ENCODE results near the gene POLN.

POLN gene

GRCh38 chr4:2183394-2183793 lies 58.5 kb downstream of the POLN start:
- TF ChIP-seq, protein P1, sequence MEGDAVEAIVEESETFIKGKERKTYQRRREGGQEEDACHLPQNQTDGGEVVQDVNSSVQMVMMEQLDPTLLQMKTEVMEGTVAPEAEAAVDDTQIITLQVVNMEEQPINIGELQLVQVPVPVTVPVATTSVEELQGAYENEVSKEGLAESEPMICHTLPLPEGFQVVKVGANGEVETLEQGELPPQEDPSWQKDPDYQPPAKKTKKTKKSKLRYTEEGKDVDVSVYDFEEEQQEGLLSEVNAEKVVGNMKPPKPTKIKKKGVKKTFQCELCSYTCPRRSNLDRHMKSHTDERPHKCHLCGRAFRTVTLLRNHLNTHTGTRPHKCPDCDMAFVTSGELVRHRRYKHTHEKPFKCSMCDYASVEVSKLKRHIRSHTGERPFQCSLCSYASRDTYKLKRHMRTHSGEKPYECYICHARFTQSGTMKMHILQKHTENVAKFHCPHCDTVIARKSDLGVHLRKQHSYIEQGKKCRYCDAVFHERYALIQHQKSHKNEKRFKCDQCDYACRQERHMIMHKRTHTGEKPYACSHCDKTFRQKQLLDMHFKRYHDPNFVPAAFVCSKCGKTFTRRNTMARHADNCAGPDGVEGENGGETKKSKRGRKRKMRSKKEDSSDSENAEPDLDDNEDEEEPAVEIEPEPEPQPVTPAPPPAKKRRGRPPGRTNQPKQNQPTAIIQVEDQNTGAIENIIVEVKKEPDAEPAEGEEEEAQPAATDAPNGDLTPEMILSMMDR (IDR thresholded peaks at IDR 0.05; ENCODE audit: low read depth, low read length) = no peak
- no peak for DNase-seq (ENCODE audit: extremely low read depth, low read depth)

DNA sequence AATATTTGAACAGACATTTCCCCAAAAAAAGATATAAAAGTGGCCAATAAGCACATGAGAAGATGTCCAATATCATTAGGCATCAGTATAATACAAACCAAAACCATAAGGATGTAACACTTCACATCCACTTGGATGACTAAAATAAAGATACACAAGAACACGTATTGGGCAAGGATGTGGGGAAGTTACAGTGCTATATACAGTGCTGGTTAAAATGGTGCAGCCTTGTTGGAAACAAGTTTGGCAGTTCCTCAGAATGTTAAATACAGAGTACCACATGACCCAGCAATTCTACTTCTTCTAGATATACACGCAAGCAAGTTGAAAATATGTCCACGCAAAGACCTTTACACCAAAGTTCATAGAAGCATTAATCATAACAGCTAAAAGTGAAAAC lies 58.9 kb downstream of the POLN start:
- TF ChIP-seq, protein P1 (IDR thresholded peaks at IDR 0.05; ENCODE audit: low read depth, low read length) = no peak
- no peak for DNase-seq (ENCODE audit: extremely low read depth, low read depth)

- DNase-seq (ENCODE audit: extremely low read depth, low read depth) = no peak
- TF ChIP-seq, protein P1 (IDR thresholded peaks at IDR 0.05; ENCODE audit: low read depth, low read length) = no peak
Measured at GRCh38 chr4:2180410-2180809, 61.5 kb downstream of the POLN start.

DNA sequence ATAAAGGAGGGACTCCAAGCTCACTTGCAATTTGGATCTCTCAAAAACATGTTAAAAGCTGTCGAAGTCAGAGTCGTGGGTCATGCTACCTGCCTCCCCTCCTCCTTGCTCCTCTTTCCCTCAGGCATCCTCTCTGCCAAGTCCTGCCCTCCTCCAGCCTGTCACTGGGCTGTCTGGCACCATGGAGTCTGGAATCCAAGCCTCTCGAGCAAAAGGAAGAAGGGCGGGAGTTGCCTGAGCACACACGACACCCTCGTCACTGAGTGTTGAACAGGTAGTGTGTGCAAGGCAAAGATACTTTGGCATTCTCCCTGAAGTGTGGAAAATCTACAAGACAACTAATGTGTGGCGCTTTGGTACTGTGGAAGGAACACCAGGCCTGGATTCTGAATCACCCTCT lies 62.2 kb downstream of the POLN start:
- no peak for DNase-seq (ENCODE audit: extremely low read depth, low read depth)
- TF ChIP-seq, protein P1 (IDR thresholded peaks at IDR 0.05; ENCODE audit: low read depth, low read length) = no peak

DNA sequence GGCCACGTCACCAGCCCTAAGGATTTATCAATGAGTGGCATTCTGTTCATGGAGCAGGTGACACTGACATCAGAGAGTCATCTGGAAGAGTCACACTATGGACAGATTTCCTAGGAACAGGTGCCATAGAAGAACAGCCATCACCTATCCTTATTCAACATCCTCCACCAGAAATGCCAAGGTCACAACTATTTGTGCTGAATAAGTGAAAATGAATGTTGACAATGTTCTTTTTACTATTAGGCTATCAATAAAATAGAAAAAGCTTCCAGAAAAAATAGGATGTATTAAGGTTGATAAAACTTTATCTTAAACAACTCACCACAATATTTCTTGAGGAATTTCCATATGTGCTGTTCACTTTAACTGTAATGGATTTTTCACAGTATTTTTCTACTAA lies 62.9 kb downstream of the POLN start:
- TF ChIP-seq, protein P1 (IDR thresholded peaks at IDR 0.05; ENCODE audit: low read depth, low read length) = no peak
- no peak for DNase-seq (ENCODE audit: extremely low read depth, low read depth)

DNA sequence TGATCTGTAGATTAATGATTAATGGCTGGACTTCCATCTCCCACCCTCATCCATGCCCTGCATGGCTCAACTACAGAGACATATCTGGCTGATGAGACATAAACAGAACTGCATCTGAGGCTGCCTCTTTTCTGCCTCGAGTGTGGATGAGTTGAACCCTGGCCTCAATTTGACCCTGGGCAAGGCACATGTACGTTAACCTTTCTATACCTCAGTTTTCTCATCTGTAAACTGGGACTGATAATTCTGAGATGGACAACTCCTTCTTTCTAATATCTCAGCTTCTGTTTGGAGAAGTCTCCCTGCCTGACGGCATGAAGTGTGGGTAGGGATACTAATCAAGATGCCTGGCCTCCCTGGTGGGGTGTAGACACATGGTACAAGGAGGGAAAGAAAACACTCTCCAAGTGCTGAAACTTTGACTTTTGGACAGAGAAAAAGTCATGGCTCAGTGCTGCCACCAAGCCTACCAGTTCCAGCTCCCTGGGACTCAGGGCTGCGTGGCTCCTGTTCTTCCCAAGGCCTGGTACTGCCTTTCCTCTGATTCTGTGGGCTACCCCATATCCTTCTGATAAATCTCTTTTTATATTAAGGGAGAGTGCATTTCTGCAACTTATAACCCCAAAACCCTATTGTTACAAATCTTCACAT lies 64.4 kb downstream of the POLN start:
- no peak for DNase-seq (ENCODE audit: extremely low read depth, low read depth)
- TF ChIP-seq, protein P1 (IDR thresholded peaks at IDR 0.05; ENCODE audit: low read depth, low read length) = no peak

DNA sequence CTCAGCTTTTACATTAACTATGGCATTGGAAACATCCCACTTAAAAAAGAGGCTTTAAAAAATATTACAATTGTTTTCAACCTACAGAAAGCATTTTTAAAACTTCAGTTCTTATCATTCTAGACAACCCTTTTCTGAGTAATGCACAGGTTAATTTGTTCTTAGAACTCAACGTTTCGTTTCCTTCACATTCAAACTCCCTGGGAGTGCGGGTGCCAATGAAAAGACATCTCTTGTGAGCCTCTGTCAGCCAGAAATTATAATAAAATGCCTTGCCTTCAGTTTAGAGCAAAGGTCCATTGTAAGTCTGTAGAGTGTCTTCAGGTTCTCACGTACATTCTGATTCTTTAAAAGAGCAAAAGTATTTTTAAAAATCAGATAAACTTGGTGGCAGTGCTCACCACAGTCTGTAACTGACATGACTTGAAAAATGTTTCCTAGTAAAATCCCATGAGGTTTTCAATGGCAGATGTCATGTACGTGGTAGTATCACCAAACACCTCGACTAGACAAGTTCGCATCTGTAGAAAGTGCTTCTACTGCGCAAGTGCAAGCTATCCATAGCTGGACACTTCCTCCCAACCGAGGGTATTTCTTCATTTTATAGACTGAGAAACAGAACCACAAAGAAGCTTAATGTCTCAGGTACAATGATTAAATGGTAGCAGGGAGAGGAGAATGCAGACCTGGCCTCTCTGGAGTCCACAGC lies 65.8 kb downstream of the POLN start:
- TF ChIP-seq, protein P1 (IDR thresholded peaks at IDR 0.05; ENCODE audit: low read depth, low read length) = no peak
- no peak for DNase-seq (ENCODE audit: extremely low read depth, low read depth)
